22Rv1 (cell line): ENCODE measurements around the gene TEX22.

Experiments used
- H3K27ac ChIP-seq: fragments of 450-650 bp; 2 replicates; pipeline ENCODE4 v1.5.1; 2017
- ZFX ChIP-seq: fragments of 450-650 bp; IDR thresholded peaks from 2 replicates; pipeline ENCODE4 v1.6.1; 2017; ENCODE audit warnings: antibody characterized with exemption, borderline replicate concordance
- TF ChIP-seq, protein P1 (sequence below): fragments of 450-650 bp; IDR thresholded peaks from 2 replicates; pipeline ENCODE4 v1.5.1; 2017; ENCODE audit warnings: mild to moderate bottlenecking

TEX22 gene

DNA sequence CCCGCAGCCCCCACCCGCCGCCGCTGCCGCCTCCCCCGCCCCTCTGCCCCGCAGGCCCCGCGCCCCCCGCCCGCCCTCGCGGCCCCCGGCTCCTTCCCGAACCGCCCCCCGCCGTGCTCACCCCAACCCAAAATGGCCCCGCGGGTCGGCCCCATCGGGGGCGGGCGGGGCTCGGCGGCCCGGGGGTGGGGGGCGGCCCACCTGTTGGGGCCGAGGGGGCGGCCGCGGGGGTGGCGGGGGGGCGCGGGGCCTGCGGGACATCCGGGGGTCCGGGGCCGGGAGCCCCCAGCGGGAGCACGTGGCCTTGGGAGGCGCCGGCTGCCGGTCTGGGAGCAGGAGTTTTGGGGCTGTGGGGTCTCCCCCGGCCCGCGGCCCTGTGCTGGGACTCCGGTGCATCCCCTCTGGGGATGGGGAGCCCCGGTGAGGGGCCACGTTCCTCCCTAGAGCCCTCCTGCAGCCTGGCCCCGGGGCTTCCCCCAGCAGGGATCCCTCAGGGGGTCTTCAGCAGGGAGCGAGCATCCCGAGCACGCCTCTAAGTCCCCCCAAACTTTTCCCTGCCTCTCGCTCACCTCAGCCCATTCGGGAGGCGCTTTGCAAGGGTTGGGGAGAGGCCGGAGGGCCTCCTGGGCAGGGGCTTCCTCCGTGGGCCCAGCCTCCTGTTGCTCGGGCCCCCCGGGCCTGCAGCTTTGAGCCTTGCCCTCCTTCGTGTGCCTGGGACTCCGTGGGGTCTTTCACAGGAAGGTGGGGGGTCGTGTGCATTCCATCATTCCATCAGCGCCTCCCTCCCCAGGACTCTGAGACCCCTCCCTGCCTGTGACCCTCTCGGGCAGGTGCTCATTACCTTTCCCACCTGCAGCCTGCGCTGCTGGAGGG, 22.0 kb downstream of the TEX22 start:
- peak overlapping the region; percentile 78 for H3K27ac ChIP-seq
- TF ChIP-seq ZFX, result no peak
- TF ChIP-seq, protein P1, sequence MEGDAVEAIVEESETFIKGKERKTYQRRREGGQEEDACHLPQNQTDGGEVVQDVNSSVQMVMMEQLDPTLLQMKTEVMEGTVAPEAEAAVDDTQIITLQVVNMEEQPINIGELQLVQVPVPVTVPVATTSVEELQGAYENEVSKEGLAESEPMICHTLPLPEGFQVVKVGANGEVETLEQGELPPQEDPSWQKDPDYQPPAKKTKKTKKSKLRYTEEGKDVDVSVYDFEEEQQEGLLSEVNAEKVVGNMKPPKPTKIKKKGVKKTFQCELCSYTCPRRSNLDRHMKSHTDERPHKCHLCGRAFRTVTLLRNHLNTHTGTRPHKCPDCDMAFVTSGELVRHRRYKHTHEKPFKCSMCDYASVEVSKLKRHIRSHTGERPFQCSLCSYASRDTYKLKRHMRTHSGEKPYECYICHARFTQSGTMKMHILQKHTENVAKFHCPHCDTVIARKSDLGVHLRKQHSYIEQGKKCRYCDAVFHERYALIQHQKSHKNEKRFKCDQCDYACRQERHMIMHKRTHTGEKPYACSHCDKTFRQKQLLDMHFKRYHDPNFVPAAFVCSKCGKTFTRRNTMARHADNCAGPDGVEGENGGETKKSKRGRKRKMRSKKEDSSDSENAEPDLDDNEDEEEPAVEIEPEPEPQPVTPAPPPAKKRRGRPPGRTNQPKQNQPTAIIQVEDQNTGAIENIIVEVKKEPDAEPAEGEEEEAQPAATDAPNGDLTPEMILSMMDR, result no peak

DNA sequence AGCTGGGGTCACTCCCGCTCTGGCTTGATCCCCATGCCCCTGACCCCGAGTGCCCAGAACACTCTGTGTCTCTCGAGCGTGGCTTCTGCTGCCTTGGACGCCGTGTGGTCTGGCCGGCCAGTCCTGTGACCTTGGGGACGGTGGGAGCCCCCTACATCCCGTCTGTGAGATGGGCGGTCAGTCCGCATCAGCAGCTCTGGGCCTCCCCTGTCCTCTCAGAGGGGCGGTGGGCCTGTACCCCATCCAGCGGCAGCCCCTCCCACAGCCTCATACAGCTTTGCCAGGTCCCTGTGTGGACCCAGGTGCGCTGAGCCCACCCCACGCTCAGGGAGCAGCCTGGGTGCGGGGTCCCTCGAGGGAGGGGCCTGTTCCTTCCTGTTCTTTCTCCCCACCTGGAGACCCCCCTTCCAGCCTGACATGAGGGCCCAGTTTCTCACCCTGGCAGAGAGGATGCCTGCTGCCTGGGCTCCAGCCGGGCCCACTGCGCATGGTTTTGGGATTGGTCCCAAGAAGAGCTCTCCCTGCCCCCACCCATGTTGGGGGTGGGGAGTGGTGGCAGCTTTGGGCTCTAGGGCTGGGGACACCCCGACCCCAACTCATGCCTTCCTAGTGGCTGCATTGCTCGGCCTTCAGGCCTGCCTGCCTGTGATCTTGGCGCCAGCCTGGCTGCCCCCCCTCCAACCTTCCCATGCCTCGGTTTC, 22.8 kb downstream of the TEX22 start:
- H3K27ac ChIP-seq, result peak overlapping the region; percentile 78
- TF ChIP-seq ZFX, result no peak
- TF ChIP-seq, protein P1, result no peak

DNA sequence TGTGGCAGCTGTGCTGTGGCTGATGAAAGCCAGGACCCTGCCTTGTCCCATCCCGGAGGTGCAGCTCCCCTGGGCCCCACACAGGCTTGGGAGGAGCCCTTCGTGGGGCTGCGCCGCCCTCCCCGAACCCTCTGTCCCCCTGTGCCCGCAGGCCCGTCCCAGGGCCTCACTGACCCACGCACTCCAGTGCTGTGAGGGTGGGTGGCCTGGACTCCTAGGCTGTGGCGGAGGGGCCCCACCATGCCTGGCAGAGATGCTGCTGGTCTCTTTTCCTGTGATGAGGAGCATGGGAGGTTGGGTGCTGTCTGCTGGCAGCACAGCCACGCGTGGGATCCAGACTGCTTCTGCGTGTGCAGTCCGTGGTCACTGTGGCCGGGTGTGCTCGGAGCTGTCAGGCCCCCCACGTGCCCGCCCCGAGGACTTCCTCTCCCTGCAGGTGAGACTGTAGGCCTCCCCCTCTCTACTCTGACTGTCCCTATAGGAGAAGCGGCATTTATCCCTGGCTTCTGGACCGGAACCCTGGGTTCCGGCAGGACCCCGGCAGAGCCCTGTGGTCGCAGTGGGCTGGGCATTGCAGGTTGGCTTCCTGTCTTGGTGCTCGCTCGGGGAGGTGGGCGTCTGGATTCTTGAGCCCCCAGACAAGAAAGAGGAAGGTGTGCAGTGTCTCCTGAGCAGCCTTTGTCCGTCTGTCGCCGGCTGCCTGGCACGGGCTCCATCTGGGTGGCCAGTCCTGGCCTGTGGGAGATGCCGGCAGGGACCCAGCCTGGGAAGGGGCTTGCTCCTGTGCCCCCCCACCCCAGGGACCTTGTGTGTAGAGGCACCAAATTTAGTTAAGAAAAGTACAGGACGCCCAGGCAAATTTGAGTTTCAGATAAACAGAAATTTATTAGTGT, 23.6 kb downstream of the TEX22 start:
- TF ChIP-seq, protein P1, result no peak
- no peak for TF ChIP-seq ZFX
- H3K27ac ChIP-seq, result peak overlapping the region; percentile 37; the same call in 1 of the 2 replicates

DNA sequence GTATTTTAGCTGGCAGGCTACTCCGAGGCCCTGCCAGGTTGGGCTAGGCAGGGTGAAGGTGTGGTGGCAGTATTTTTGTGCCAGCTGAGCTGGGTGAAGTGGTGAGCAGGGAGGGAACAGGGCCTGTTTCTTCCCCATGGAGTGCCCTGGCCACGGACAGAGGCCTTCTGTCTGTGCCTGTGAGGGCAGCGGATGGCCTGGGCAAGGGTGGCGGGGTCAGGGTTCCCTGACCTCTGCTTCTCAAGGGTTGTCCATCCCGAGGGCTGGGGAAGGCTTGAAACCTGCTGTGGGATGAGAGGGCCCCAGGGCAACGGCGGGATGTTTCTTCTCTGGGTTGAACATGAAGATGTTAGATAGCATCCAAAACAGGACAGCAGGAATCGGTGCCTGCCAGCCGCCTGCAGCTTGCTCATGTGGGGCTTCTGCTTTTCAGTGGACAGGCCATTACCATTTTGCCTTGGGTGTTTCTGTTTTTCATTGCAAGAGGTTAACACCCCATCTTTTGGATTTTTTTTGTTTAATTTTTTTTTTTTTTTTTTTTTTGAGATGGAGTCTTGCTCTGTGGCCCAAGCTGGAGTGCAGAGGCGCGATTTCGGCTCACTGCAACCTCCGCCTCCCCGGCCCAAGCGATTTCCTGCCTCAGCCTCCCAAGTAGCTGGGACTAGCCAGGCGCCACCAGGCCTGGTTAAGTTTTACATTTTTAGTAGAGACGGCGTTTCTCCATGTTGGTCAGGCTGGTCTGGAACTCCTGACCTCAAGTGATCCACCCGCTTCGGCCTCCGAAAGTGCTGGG, 24.6 kb downstream of the TEX22 start:
- H3K27ac ChIP-seq, result peak overlapping the region; percentile 37; the same call in 1 of the 2 replicates
- no peak for TF ChIP-seq ZFX
- TF ChIP-seq, protein P1, result no peak

DNA sequence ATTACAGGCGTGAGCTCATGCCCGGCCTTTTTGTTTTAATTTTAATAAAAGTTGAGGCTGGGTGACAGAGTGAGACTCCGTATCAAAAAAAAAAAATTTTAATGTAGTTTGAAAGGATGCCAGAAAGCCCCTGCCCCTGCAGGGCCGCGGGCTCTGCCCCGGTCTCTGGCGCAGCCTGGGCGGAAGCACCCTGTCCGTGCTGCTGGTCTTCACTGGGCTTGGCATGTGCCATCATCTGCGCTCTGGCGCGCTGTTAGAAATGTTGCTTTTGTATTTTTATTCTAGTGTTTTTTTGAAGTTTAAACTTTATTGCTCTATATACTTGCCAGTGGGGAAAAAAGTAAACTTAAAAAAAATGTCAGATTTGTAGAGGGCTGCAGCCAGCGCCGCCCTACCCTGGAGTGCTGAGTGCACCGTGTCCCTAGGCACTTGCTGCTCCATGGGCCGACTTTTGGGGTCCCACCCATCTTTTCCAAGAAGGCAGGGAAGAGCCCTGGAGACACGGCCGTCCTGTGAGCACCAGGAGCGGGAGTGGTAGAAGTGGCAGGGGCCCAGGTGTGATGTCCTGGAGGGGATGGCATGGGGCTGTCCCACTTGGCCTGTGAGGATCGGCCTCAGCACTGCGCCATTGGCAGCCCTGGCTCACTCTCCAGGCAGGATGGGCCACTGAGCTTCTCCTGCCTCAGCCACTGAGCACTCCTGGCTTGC, 25.3 kb downstream of the TEX22 start:
- no peak overlapping the region for H3K27ac ChIP-seq
- TF ChIP-seq, protein P1, result no peak
- TF ChIP-seq ZFX, result no peak

DNA sequence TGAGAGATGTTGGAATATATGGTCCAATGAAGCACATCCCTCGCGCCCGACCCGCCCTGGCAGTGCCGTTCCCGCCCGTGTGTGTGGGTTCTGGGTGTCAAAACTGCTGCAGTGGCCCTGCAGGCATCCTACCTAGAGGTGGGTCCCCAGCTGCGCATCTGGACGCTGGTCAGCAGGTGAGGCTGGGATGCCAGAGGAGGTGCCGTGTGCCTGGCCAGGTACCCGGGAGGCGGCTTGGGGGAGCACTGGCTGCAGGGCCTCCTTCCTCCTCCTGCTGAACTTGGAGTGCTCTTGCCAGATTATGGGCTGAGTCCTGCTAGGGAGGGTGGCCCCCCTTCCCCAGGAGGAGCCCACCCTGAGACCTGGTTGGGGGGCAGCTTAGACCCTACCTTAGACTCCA, 26.5 kb downstream of the TEX22 start:
- TF ChIP-seq, protein P1, result no peak
- no peak for TF ChIP-seq ZFX
- H3K27ac ChIP-seq, result no peak overlapping the region
